ENCODE results near the gene SLC12A7.
"Not testable (repeated sequence)": the region's sequence is repeated elsewhere in the genome, so short reads cannot be mapped to it uniquely, and the experiment has no call there.

SLC12A7 gene

DNA sequence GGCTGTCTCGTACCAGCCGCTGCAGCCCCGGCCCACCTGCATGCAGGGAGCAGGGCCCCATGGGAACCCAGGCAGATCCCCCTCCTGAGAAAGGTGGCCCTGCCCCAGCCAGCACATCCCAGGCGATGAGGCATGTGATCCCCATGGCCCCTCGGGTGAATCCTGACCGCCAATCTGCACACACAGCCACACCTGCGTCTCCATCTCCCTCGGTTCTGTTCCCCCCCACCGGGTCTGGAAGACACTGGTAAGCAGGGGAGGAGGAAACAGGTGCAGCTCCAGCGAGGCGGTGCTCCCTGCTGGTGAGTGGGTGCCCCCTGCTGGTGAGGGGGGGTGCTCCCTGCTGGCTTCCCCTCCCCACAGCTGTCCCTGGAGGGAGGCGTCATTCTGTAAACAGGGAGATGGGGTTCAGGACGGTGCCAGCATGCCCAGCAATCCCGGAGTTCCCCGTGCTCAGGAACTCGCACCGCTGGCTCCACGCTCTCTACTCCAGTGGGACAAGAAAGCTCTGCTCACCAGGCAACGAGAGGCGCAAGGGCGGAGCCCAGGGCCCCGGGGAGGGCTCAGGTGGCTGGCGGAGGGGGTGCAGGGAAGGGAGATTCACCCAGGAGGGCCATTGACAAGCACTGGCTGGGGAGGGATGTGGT lies 28.4 kb upstream of the SLC12A7 start:
- peak; percentile 87 for DNase-seq

DNA sequence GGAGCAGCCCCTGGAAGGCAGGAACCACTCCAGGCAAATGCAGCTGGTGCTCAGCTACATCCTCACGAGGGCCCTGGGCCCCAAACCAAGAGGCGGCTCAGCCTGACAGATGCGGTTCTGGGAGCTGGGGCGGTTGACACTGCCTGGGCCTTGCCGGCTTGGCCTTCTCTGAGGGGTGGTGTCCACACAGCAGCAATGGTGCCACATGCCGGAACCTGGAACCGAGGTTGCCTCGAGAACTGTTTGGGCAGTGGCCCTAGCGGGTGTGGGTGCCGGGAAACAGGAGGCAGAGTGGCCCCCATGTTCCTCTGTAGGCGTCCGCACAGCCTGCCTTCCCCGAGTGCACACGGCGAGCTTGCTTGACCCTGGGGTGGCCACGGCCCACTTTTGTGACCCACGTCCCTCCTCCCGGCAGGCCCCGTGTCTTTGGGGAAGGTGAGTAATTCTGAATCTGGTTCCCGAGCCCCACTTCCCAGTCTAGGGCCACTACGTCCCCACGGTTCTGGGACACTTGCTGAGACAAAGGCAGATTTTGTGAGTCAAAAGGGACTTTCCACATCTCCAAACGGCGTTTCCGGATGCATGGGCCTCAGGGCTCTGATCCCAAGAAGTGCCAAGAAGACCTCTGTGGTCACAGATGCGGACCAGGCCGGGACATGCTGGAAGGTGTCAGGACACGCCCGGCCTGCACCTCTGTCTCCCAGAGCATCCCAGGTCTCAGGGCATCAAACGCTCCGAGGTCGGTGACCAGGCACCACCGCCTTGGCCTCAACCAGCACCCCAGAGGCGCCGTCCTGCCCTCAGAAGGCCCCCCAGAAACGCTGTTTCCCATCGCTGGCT lies 27.7 kb upstream of the SLC12A7 start:
- no peak for DNase-seq

DNA sequence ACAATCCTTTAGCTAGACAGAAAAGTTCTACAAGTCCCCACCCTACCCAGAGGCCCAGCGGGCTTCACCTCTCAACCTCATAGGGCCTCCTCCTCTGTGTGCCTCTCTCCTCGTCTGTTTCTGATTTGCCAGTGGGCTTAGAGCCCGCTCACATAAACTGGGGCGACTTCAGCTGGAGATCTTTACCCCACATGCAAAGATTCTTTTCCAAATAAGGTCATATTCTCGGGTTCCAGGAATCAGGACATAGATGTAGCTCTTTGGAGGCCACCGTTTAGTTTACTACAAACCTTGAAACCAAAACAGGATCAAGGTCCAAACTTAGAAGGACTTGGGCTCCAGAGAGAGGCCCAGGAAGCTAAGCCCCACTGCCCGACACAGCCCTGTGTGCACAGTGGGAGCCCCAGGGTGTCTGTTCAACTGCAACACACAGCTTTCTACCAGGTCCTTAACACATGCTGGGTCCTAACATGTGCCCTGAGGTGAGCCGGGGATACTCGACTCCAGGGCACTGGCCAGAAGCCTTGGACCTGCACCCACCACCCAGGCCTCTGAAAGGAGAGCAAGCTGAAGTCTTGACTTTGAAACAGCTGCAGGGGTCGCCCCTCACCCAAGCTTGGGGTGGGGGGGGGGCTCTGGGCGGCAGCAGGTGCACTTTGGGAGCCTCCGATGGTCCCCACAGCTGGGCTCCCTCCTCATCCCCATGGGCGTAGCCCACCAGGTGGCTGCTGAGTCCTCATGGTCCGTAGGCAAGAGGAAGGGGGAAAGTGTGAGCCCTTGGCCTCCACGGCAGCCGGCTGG lies 26.8 kb upstream of the SLC12A7 start:
- no peak for DNase-seq

DNA sequence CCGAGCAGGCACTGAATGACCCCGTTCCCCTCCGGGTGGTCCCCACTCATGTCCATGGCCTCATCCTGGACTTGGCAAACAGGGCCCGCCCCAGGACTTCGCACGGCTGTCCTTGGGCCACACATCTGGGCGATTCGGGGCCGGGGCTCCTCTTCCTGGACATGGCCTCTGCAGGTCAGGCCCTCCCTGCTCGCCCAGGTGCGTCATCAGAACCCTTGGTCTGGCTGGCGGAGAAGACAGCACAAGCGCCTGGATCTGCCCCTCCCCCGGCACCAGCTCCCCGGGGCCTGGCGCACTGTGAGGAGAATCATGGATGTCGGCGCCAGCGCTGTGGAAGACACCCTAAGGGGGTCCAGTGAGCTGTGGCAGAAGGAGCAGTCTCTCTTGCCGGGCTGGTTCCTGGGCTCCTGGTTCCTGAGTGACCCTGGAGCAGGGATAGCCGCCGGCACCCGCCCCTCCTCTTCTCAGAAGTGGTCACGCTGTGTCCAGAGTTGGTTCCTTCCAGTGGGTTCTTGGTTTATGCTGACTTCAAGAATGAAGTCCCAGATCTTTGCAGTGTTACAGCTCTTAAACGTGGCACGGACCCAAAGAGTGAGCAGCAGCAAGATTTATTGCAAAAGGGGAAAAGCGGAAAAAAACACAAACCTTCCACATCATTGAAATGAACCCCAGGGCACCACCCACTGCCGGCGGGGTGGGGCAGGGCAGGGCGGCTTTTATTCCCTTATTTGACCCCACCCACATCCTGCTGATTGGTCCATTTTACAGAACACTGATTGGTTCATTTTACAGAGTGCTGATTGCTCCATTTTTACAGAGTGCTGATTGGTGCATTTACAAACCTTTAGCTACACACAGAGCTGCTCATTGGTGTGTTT lies 25.9 kb upstream of the SLC12A7 start:
- no peak for DNase-seq

DNA sequence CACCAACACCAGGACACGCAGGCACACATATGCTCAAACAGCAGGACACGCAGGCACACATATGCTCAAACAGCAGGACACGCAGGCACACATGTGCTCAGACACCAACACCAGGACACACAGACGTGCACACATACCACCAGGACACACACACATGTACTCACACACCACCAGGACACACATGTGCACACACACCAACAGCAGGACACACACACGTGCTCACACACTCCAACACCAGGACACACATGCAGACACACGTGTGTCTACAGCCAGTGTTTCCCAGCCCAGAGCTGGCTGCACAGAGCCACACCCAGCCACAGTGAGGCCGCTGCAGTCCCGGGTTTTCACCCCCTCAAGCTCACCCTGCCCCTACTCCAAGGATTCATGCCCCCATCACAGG lies 25.0 kb upstream of the SLC12A7 start:
- no peak for DNase-seq

DNA sequence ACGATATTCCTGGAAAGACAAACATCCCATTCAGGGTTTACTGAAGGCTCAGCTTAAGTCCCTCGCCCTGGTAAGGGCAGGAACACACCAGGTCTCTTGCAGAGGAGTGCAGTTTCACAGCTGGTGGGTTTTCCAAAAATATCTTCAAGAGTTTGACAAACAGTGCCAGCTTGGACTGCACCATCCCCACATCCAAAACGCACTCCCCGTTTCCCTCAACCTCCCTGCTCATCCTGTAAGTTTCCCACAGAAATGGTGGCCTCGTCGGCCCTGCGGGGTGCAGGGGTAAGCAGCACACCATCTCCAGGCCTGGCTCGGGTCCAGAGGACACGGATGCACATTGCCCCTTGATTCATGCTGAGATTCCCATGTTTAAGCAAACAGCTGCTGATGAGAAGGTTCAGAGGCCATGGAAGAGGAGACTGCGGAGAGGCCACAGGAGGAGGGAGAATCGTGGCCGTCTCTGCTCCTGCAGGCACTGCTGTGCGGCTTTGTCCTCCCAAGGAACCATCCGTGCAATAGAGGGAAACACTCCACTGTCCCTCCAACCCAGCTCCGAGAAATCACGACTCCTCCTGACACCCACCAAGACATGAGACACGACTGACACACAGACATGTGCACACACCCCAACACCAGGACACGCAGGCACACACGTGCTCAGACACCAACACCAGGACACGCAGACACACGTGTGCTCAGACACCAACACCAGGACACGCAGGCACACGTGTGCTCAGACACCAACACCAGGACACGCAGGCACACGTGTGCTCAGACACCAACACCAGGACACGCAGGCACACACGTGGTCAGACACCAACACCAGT lies 24.0 kb upstream of the SLC12A7 start:
- DNase-seq = no peak

DNA sequence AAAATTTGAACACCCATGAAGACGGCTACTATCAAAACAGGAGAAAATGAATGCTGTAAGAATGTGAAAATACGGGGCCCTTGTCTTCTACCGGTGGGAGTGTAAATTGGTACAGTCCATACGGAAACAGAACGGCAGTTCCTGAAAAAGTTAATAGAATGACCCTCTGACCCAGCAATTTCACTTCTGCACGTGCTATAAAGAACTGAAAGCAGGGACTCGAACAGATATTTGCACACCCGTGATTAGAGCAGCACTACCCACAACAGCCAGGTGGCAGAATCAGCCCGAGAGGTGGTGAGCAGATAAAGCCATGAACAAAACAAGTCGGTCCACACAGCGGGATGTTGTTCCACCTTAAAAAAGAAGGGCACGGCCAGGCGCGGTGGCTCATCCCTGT lies 22.6 kb upstream of the SLC12A7 start:
- DNase-seq = no peak

DNA sequence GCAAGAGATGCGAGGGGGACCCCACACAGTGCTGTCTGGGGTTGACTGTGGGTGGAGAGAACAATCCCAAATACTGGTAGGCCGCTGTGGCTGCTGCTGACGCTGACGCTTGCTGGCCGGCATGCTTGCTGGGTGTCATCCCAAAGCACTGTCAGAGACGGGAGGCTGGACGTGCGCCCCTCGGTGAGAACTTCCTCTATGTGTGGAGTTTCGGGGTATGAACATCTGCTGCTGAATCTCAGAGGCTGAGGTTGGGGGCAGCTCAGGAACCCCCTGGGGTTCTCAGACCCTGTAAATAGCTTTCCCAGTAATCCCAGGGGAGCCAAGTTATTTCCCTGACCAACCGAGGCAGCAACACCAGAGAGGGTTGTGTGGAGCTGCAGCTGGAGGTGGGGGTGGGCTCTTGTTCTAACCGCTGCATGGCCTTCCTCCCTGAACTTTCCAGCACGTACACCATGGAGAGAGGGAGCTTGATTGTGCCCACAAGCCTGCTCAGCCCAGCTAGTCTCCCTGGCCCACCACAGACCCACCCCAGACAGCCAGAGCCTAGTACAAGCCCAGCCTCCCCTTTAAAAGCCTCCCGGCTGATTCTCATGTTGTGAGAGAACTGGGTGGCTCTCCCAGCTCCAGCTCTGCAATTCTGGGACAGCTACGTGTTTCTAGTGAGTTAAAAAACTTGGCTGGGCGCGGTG lies 21.8 kb upstream of the SLC12A7 start:
- DNase-seq = no peak

DNA sequence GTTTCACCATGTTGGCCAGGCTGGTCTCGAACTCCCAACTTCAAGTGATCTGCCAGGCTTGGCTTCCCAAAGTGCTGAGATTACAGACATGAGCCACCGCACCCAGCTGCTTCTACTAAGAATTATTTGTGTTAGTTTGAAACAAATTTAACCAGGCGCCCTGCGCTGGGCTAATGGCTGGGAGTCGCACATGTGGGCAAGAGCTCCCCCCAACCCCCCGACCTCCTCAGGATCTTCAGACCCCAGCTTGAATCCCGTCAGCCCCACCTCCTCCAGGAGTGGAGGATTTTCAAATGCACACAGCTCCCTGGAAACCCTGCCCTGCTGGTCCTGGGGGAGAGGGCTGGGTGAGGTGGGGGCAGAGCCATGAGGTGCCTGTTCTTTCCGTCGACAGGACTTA lies 21.2 kb upstream of the SLC12A7 start:
- no peak for DNase-seq

DNA sequence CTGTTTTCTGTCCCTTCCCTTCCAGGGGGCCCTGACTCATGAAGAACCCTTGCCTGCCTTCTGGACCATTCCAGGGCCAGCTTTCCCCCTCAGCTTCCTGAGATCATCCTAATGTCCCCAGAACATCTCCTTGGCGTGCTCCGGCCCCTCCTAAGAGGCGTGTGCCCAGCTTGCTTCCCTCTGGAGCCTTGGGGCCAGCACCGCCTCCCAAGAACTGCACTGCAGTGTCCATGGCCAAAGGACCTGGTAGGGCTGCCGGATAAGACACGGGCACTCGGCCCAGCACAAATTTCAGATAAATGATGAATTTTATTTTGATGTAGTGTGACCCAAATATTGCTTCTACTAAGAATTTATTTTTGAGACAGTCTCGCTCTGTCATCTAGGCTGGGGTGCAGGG lies 20.7 kb upstream of the SLC12A7 start:
- no peak for DNase-seq

DNA sequence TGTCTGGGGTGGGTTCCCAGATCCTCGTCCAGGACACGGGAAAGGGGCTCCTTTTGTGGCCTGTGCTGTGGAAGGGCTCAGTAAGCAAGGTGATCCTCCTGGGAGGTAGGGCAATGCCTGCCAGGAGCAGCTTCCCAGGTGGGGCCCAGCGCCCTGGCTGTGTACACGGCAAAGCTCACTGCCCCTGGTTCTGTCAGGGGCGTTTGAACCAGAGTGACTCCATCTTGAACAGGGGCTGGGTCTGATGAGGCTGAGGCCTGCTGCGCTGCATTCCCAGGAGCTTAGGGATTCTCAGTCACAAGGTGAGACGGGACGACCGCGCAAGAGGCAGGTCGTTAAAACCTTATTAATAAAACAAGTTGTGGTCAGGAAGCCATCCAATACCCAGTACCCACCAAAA lies 19.9 kb upstream of the SLC12A7 start:
- DNase-seq = no peak

DNA sequence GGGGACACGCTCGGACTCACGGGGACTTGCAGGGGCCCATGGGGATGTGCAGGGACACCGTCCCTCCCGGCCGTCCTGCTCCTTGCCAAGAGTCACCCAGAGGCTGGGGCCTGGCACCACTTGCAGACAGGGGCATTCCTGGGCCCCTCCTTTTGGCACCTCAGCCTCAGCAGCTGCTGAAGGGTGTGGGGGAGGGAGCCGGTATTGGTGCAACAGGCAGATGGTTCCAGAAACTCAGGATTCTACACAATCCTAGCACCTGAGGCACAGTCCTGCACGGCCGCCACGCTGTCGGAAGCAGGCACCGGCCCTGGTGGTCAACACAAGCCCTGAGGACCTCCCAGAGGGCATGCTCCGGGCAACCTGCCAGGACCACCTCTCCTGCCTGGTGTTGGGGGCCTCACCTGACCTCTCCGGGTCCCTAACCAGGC lies 19.3 kb upstream of the SLC12A7 start:
- no peak for DNase-seq

DNA sequence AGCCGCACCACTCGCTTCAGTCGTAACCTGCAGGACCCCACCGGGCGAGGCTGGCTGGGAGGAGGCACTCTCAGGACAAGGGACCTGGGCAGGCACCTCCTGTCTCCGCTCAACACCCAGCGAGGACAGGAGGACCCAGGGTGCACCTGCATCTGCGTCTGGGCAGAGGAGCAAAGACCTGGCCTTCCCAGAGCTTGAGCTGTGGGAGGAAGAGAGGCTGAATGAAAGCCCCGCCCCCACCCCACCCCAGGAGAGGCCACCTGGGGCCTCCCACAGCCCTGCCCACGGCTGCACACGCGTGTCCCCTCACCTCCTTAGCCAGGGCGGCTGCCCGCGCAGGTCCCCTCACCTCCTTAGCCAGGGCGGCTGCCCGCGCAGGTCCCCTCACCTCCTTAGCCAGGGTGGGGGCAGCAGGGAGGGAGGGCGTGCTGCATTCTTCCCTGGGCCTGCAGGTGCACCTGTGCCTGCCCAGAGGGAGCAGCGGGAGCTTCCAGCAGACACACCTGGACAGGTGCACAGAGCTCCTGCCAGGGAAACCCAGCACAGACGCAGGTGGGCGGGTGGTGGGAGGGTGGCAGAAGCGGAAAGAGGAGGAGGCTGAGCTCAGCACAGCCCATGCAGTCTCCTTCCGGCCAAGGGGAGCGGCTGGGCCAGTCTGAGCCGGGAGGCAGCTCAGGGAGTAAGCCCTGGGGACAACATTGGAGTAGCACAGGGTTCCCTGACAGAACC lies 18.5 kb upstream of the SLC12A7 start:
- DNase-seq = no peak

DNA sequence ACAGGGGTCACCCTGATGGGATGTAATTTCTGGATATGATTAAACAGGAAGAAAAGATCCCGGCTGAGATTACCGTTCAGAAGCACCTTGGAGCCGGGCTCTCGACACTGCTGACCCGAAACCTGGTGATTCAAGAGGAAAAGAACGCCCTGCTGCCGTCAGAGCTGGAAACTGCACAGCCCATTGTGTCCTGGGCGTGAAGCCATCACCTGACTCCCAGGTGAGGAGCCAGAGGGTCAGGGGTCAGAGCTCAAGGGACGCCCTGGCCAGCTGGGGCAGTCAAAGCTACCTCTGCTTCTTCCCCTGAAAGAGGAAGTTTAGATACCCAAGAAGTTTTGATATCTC lies 17.8 kb upstream of the SLC12A7 start:
- no peak for DNase-seq

DNA sequence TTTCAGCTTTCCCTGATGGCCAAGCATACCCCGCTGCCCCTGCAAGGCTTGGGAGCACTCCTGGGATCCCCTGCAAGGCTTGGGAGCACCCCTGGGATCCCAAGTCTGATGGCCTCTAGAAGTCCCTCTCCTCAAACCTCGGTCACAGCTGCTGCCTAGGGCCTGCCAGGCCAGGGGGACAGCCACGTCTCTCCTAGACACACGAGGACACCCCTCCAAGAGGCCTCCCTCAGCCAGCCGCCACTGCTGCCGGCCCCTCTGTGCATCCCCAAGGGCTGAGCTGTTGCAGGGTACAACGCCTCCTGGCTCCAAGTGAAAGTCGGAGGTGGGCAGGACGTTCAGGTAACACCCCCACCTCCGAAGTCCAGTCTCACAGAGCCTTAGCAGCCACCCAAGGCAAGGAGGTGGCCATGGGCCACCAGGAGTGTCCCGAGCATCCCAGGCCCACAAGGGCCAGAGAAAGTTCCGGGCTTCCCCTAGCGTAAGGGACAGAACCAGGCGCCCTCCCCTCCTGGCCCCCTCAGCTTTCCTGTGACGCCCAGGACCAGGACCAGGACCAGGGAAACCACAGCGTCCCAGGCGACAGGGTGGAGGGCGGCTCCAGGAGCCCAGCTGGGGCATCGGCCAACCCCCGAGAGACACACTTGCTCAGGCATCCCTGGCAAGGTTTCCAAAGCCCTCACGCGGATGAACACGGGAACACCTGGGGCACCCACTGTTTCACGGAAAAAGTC lies 17.3 kb upstream of the SLC12A7 start:
- DNase-seq = no peak

DNA sequence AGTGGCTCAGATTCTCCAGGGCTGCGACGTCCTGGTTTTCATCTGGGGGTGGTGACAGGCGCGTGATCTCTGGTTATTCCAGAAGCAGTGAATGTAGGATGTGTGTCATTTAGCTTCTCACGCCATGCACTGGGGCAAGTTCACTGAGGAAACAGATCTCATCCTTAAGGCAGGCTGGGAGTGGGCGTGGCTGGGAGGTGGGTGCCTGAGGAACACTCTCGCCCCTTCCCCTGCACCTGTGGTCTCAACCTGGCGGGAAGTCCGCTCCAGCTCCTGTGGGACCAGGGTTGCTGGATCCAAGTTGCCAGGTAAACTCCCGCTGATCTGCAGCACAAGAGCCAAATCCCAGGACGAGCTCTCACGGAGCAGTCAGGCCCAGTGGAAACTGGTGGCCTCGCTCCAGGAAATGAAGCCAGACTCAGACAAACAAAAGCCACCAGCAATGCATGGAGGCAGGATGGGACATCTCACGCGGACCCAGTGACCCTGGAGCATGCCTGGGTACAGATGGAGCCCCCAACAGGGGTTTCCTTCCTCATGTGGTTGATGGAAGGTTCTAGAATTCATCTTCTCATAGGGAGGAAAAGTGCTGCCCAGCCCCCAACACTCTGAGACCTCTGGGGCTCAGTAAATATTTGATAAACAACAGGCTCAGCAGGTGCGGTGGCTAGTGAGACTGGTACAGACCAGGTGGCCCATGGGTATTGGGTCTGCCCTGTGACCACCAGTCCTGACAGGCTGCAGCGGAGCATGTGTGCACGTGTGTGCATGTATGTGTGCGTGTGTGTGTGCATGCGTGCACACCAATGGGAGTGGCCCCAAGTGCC lies 16.3 kb upstream of the SLC12A7 start:
- DNase-seq = no peak

DNA sequence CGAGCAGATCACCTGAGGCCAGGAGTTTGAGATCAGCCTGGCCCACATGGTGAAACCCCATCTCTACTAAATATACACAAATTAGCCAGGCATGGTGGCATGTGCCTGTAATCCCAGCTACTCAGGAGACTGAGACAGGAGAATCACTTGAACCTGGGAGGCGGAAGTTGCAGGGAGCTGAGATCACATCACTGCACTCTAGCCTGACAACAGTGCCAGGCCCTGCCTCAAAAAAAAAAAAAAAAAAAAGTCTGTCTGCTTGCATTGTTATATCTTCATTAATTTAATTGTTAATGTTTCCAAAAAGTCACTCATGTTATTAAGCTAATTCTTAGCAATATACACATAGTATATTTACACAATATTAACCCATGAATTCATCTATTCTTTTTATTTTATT lies 13.8 kb upstream of the SLC12A7 start:
- not testable (repeated sequence) for DNase-seq

DNA sequence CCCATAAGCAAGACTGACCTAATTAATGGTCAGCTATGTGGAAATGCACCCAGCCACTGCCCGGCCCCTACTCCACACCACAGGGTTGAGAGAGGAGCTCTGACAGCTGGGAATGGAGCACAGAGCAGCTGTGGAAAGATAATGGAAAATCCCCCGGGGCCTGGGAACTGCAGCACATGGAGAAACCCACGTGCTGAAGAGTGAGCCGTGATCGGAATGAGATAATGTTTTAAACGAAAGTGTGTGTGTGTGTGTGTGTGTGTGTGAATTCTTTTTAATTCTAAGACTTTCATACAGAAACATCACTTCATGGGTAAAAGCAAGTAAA lies 13.1 kb upstream of the SLC12A7 start:
- no peak for DNase-seq
